HG02884 (cell line): Measurements from ENCODE around the gene COBLL1.

Source experiments
- ATAC-seq: cut with Tn5 transposase; IDR thresholded peaks from one replicate; pipeline ENCODE4 v1.9.1; 2021; ENCODE audit warnings: mild to moderate bottlenecking, moderate library complexity; ENCODE audit not compliant: unreplicated experiment

The COBLL1 gene

DNA sequence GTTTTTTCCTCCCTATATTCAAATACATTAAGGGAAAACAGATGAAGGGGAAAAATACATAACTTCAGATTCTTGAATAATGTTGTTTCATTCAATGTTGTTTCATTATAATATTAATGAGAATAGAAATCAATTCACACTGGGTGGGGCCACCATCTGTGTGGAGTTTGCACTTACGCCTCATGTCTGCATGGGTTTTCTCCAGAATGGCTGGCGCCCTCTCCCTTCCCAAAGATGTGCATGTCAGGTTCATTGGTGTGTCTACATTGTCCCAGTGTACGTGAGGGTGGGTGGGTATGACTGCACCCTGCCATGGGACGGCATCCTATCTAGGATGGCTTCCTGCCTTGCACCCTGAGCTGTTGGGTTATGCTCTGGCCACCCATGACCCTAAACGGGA lies 51.7 kb downstream of the COBLL1 start:
- ATAC-seq = no peak

DNA sequence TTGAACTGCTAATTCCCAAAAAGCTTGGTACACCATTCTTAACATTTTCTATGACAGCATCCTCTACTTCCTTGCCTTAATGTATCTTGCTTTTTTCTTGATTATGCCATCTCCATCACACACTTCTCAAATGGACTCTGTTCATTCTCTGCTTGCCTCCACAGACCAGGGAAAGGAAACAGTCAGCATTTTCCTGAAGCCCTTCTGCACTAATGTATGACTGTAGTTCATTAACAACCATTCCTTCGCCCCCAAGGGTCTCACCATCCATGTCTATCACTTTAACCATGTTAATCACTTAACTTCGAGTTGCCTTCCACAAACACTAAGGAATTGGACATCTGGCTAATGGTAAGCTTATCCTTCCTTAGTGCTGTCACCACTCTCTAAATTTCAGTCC lies 54.8 kb downstream of the COBLL1 start:
- no peak for ATAC-seq

DNA sequence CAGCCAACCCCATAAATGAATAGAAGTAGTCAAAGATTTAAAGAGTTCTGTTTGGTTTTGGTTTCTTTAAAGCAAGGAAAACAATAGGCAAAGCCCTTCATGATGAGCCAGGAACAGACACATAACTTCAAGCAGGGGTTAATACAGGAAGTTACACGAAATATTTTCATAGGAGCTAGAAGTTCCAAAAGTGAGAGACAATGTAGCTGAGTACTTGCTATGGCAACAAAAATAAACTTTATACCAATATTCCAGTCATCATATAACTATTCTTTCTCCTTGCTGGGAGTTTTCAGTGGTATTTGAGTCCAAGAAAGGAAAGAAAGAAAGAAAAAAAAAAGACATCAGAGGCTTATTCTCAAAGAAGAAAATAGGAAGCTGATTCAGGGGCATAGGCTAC lies 56.2 kb downstream of the COBLL1 start:
- ATAC-seq = no peak

DNA sequence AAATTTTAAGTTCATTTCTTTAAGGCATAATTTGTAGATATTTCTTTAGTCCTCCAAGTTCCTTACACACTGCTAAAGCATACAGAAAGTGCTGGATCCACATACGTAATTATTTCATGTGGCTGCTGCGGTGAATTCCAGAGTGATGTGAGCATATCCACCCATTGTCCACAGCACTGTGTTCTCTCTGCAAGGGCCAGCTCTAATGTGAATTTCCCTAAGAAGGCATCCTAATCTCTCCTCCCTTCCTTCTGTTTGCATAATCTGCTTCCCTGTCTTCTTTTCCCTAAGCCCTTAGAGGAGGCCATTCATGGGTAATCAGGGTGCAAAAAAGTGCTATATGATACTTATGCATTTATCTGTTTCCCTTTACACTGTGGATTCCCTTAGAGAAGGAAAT lies 57.2 kb downstream of the COBLL1 start:
- ATAC-seq = no peak

DNA sequence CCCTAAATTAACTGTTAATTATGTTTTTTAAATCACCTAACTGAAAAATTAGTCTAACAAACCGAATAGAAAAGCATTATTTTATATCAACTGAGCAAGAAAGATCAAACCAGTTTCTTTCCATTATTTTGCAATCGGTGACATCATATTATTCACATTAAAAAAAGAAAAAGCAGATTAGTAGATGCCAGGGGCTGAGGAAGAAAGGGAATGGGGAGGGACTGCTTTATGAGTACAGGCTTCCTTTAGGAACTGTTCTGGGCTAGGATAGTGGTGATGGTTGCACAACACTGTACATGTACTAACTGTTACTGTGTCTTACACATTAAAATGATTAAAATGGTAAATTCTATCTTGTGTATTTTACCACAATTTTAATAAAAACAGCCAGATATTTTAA lies 59.3 kb downstream of the COBLL1 start:
- no peak for ATAC-seq

DNA sequence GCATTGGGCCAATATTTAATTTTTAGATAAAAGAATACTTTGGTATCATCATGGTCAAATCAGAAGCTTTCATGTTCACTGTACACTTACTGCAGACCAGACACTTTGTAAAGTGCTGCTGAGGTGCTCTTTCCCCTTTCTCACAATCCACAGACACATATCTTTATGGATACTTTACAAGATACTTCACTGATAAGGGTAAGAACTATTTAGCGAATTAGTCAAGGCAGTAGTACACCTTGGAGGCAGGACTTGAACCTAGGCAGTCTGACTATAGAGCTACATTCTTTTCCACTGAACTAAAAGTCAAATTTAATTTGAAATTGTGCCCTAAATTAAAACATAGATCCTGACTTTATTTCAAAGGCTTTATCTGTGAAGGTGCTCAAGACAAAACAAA lies 60.2 kb downstream of the COBLL1 start:
- ATAC-seq = no peak

DNA sequence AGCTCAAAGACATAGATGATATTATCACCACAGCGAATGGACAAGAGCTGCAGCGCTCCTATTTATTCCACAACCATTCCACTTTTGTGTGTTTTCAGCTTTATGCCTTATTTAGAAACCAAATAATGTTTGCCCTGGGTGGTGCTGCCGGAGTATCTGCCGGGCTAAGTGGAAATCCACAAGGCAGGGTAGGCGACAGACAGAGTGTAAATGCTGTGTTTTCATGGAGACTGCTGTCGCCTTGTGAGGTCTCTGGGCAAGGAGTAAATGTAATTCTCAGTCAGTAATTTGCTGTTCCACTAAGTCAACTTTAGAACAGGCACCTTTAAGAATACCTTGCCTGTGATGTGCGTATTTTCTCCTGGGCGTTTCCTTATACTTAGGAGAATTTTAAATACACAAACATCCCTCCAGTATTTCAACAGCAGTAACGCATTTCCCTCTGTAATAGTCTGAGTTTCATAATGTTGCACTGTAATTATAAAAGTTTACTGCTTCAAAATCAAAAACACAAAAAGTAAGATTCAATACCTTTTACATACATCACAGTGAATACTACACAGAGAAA lies 60.9 kb downstream of the COBLL1 start:
- ATAC-seq = no peak

DNA sequence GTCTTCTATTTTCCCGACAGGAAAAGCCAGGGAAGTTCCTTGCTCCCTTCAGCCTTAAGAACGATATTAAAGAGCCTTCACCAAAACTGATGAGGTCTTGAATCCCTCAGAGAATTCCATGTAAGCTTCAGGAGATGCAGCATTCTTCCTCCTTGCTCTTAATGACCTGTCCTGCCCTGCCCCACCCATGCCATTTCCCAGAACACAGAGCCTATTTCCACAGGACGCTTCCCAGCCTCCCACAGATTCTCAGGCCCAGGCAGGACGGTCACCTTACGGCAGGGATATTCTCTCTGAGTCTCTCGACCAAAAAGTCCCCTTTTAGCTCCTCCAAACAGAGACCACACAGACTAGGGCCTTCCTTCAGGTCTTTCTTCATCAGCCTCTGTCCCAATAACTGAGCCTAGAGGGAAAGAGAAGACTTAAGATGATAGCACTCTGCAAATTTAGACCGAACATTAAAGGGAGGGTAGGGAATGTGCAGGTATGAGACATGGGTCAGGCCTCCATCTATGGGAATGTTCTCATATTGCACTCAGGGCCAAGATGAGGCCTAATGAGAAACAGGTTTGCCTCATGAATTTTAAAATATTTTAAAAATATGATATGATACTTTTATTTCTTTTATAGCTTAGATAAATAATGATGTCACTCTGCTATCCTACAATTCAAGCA lies 62.1 kb downstream of the COBLL1 start:
- no peak for ATAC-seq

DNA sequence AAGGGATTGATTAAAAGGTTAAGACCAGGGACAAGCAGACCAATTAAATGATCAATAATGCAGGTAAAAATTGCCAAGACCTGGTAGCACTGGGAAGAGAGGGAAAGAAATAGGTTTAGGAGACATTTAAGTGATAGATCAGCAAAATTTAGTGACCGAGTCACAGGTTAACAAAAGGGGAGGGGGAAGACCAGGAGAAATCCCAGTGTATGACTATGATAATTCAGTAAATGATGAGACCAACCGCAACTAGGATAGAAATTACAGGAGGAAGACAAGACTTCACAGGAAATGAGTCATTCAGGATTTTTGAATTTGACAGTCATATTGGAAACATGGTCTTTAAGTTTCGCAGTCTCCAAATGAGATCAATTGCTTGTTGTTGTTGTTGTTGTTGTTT lies 62.9 kb downstream of the COBLL1 start:
- ATAC-seq = no peak

DNA sequence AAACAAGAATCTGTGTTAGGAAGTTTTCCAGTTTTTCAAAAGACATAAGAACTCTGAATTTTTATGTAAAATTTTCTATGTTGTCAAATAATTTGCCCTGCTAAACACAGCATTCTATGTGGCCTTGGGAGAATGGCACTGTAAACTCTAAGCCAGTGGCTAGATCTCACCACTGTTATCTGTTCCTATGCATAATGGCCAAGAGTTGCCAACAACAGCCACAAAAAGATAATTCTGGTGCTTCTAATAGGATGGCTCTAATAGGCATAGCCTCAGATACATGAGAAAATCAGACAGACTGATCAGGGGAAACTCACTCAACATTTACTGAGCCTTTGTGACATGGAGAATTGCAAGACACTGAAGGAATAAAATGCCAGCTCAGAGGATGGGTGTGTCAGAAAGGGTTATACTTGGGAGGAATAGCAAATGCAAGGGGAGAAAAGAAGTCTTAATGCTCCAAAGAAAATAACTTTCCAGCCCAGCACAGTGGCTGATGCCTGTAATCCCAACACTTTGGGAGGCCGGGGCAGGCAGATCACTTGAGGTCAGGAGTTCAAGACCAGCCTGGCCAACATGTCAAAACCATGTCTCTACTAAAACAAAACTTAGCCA lies 63.7 kb downstream of the COBLL1 start:
- no peak for ATAC-seq

DNA sequence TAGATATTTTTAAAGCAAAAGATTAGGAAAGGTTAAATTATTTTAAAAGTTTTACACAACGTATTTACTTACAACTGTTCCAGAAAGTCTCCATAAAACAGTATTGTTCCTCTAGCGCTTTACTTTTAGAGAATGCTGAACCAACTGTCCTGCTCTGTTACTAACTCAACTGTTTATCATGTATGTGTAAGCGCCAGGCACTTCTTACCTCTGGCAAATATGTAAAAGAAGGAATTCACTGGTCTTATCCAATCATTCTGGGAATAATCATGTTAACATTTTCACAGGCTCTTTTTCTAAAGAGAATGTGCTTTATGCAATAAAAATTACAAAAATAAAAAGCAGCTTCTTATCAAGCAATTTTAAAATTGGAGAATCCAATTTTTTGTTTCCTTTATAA lies 68.0 kb downstream of the COBLL1 start:
- ATAC-seq = no peak

DNA sequence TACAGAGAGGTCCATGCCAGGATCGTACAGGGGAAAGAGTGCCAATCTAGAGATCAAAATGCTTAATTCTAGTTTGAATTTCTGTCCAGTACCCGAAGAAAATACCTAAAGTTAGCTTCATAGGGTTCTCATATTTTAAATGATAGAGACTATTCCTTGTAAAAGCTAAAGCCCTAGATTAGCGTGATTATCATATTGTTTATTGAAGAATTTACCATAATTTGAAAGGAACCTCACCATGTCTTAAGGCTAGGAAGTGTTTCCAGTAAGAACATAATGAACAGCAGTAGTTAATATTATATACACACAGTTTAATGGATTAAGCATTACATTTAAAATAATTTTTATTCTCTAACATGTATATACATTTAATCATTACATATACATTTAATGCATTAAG lies 68.5 kb downstream of the COBLL1 start:
- no peak for ATAC-seq

DNA sequence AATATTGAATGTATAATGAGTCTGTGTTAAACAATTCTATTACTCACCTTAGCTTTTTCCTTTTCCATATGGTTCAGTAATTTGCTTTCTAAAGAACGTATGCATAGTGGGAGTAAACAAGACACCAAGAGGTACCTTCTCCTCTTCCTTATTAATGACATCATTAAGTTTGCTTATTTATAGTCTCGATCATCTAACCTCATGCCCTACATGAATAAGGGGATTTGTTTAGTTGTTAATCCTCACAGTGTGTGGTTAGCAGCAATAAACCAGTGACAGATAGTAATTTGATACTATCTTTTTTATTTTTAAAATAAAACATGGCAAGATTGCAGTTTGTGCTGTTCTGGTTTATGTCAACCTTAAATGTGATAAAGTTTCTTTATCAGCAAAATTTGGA lies 69.7 kb downstream of the COBLL1 start:
- no peak for ATAC-seq

DNA sequence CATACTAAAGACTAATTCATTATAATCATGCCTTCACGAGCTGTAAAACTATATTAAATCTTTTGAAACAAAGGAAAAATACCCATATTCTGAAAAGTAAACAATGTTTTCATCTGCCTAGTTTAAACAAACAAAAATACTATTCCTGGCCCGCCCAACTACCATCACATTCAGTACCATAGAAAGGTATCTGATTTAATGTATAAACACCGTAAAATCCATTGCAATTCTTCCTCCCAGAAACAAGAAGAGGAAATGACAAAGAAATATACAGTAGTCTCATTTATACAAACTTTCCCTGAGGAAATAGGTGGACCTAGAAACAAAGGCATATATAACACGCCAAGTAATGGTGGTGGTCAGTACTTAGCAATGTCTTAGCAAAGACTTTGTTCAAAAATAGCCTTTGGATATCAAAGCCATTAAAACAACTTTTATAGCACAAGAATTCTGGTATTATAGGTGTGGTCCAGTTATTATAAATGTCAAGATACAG lies 71.2 kb downstream of the COBLL1 start:
- ATAC-seq = no peak

DNA sequence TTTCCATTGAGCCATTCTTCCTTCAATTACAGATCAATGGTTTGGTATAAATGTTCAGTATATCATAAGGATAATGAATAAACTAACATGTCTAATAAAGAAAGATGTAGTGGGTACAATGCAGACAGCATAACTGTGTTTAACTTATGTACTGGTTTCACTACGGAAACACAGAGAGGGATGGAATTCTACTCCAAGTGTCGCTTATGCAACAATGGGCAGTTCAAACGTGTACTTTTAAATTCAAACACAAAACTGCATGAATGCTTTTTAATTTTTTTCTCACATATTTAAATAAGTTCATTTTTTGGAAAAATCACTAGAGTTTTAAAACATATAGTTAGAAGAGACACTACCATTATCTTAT lies 74.7 kb downstream of the COBLL1 start:
- ATAC-seq = no peak

DNA sequence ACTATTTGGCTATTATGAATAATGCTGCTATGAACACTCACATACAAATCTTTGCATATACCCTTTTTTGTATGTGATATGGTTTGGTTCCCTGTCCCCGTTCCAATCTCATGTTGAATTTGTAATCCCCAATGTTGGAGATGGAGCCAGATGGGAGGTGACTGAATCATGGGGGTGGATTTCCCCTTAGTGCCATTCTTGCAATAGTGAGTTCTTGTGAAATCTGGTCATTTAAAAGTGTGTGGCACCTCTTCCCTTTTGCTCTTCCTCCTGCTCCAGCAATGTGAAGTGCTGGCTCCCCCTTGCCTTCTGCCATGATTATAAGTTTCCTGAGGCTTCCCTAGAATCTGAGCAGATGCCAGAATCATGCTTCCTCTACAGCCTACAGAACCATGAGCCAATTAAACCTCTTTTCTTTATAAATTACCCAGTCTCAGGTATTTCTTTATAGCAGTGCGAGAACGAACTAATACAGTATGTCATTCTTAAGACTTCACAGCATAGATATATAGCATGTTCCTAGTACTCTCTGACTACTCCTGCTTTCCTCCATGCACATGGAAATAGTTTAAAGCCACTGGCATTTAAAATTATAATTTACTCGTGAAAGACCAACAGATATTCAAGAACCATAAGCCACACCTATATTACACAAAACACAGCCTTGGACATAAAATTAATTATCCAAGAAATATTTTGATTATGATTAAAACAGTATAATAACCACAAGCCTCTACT lies 75.2 kb downstream of the COBLL1 start:
- ATAC-seq = no peak

DNA sequence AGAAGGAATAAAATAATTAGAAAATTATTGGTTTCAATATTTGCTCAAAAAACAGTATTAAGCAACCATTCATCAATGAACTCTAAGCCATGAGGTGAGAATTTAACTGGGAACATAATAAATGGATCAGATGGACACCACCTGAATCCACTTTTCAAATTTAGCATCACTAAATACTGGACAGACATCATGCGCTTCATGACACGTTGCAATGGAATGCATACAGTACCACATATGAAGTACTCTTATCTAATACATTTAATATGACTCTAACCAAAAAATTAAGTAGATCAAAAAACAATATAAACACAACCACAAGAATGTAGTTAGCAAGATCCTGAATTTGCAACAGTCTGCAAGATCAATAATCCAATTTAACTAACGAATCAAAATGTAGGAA lies 76.6 kb downstream of the COBLL1 start:
- no peak for ATAC-seq

DNA sequence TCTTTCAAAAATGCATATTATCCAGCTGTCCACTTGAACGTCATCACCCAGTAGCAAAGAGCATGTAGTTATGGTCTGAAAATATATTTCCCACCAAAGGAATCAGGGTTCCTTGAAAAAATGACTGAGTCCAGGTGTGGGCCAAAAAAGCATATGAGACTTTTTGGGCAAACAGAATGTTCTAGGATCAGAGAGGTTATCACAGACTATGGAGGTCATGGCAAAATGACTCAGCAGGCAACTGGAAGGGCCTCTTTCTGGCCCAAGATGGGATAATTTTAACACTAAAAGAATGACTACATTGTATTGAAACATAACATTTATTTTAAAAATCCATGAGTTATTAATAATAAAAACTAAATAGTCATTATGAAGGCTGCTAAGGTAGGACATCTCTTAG lies 77.1 kb downstream of the COBLL1 start:
- no peak for ATAC-seq

DNA sequence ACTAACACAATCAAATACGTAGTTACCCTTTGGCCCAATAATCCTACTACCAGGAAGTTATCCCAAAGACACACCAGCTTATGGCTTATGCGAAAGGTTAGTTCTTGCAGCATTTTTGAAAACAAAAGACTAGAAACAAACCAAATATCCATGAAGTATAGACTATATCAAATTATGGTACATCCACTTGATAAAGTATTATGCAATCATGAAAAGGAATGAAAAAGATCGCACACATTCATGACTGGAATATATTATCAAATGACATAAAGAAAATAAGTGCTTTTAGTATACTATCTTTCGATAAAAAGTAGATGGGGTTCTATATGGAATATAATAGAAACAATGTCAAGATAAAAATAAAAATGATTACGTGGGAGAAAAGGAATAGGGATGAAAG lies 78.2 kb downstream of the COBLL1 start:
- no peak for ATAC-seq

DNA sequence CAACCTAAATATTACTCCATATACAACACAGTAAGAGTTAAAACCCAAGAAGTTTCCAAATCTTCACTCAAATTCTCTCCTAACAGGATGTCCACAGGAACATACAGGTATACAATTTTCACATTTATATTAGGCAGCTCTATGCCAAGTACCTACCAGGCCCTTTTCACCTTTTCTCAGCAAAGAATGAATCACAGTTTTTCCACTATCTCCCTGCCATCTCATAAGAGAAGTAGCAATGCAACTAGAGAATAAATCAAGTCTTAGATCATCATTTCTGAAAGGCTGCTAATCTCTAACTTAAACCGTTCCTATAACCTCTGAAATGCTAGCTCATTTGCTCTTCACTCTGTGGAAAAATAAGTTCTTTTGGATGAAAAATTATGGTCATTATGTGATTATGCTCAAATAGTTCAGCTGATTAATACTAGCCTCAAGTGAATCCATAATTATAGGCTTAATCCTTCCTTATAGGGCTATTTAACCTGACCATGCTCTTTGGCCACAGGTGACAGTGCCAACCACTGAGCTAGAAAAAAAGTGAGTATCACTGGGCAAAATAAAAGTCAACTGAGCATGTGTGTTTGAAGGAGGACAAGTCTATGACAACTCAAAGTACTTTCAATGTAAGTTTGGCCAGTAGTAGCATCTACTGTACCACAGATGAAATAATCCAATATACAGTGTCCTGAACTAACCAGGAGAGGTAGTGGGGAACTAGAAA lies 79.7 kb downstream of the COBLL1 start:
- peak; percentile 13 for ATAC-seq

DNA sequence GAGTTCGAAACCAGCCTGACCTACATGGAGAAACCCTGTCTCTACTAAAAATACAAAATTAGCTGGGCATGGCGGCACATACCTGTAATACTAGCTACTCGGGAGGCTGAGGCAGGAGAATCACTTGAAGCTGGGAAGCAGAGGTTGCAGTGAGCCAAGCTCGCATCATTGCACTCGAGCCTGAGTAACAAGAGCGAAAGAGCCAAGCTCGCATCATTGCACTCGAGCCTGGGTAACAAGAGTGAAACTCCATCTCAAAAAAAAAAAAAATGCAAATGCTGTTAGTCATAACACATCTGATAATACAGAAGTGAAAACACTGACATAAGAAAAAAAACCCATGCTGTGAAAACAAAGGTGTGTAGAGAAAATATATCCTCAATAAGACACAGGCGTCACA lies 80.4 kb downstream of the COBLL1 start:
- peak; percentile 99 for ATAC-seq
